Stimulated activated CD4-positive, alpha-beta T cell treated with anti-CD3 and anti-CD28 coated beads, Interleukin-4, amount 100 ng/mL, for 1 hour (primary cell): ENCODE measurements around the gene PDIK1L.

Source experiments
- DNase-seq: peaks from one replicate; pipeline ENCODE4 v3.0.0-alpha.2; 2020

PDIK1L gene

DNA sequence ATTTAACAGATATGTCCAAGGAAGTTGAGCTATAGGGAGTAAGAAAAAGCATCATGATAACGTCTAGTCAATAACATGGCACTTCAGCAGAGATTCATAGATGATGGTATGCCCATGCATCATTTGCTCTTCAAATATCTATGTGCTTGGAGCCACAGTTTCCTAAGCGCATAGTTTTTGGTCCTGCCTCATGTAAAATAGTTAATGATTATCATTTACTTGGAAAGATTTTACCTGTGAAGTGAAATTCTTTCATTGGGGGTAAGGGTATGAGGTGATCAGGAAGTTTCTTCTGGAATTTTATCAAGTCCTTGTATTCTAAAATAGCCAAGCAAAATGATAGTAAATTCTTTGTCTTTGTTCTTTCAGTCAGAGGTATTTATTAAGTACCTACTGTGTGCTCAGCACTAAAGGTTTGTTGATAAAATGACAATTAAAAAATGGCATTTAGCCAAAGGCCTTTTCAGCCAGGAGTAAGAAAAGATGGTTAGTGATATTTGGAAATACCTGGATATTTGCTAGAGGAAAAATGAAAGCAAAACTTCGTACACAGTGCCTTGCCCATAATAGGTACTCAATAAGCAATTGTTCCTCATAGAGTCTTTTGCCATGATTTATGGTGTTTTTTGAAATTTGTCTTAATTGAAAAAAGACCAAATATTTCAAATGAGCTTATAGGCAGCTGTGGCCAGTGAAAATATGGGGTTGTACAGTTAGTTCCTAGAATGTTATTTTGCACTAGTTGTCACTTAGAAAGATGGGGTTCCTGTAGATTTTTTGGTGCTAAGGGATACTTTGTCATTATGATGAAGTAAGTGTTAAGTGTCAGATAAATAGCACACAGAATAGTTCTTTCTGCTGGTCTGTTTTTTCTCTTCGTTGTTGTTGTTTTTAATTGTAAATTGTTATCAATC is 13.1 kb downstream of the PDIK1L start:
- no peak for DNase-seq

DNA sequence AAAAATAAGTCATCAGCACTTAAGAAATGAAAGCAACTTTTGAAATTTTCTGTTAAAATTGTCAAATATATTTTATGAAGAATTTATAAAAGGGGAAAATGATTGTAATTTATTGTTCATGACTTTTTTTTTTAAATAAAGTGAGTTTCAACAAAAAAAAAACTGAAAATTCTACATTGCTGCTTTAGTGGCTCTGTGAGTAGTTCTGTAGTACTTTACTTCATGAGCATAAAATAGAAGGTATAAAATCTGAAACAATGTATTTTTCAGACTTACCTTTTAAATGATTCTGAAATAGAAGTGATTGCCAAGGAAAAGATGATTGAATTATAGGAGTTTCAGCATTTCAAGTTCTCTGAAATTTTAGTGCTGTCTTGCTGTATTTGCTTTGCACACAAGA is 13.8 kb downstream of the PDIK1L start:
- DNase-seq = no peak

DNA sequence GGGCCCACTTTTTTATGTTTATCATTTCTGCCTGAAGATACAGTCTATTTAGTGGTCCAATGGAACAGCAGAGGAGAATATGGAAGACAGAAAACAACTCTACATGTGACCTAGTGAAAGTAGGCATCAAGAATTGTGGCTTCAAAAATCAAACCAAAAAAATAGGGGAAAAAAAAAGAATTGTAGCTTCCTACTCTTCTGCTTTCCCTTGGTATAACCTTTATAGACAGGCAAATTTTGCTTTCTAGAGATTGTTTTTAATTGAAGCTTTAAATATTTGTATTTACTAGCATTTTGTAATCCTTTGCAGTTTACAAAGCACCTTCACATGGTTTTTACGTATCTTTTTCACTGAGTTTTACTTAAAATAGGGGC is 14.3 kb downstream of the PDIK1L start:
- no peak for DNase-seq

DNA sequence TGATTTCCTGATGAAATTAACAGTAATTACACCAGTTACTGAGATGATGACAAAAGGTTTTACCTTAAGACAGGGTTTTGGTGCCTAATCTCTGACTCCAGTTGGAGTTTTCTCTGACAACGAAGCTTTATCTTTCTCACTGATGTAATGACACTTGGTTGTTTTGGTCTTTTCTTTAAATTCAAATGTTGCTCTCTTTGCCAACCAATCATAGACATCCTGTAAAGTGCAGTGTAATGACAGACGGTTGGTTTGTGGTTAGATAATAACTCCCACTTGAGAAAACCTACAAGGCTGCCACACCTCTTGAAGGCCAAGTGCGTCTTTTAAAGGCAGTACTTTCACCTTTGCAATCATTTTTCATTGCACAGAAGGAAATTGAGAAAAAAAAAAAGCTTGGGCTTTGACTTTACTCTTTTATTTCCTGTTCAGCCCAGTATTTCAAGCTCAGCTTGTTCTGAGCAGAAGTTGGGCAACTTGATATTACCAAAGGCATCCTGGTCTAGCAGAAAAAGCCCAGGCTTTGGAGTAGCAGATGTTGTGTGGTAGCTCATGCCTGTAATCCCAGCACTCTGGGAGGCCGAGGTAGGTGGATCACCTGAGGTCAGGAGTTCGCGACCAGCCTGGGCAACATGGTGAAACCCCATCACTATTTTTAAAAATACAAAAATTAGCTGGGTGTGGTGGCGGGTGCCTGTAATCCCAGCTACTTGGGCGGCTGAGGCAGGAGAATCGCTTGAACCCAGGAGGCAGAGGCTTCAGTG is 14.9 kb downstream of the PDIK1L start:
- peak; percentile 21 for DNase-seq

DNA sequence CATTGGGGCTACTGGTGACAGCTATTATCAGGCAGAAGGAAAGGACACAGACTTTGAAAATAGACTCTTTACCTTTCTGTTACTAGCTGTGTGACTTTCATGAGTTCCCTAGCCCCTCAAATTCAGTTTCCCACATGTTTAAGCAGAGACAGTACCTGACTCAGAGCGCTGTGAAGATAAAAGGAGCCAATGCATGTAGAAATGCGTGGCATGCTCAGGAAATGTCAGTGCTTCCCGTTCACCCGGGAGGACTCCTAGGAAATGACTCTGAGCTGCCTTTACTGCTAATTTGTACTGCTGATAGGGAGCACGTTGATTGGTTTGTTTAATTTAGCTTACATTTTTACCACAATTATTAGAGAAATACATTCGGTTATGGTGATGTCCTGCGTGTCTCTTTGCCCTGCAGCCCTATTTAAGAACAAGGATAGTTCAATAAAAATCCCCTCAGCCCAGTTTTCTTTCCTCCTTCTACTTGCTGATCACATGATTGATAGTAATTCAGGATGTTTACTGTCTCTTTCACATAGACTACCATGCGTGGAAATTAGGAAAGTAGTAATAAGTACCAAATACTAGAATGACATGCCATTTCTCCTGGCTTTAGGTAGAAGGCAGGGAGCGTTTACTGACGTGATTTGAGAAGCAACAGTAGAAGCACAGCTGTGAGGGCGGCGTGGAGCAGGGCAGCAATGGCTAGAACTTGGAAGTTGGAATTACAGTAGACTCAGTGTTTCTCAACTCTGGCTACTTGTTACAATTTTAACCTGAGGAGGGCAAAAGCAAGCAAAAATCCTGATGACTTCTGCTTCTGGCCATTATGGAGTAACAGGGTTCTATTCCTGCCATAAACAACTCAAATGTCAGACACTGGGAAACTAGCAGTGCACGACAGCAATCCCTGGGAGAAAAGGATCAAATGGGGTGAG is 15.9 kb downstream of the PDIK1L start:
- no peak for DNase-seq

DNA sequence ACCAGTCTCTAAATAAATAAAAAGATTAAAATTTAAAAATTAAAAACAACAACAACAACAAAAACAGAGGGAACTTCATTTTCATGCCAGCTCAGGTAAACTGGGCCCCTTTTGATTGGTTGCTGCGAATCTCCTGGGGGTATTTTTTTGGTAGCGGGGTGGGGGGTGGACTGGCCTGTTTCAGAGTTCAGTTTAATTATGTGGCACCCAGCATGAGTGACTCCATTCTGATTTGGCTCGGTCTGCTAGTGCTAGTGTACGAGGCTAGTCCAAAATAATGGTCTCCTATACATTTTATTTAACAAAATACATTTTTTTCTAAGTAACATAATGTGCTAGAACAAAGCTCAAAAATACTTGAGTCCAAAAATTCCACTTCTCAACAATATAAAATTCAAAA is 18.2 kb downstream of the PDIK1L start:
- no peak for DNase-seq

DNA sequence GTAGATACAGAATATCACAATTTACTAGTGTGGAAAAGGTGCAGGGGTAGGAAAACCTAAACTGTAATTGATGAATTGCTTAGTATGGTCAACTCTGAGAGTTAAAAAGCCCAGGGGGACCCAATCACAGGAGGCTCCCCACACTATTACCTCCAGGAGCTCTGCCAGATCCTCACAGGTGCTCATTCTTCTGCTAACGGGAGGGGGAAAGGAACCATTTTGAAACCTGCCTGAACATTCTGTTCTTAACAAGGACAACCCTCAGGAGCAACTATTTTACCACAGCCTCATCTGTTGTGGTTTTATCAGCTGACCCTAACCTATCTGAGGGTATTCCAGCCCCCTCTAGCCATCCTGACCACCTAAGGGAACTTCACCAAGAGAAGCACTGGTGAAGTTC is 19.1 kb downstream of the PDIK1L start:
- no peak for DNase-seq

DNA sequence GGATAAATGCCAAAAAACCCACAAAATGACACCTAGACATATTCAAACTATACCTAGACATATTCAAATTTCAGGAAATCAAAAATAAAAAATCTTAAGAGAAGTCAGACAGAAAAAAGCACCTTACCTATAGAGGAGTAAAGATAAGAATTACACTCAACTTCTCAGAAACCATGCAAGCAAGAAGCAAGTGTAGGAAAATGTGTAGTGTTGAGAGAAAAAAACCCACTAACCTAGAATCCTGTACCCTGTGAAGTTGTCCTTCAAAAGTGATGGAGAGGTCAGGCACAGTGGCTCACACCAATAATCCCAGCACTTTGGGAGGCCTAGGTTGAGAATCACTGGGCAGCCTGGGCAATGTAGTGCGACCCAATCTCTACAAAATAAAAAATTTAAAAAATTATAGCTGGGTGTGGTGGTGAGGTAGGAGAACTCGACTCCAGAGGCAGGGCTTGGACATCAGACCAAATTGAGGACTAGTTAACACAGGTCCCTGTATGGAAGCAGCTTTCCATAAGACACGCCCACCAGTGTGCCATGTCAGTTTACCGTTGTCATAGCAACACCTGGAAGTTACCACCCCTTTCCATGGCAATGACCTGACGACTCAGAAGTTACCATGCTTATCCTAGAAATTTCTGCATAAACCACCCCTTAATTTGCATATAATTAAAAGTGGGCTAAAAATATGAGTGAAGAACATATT is 20.7 kb downstream of the PDIK1L start:
- no peak for DNase-seq

DNA sequence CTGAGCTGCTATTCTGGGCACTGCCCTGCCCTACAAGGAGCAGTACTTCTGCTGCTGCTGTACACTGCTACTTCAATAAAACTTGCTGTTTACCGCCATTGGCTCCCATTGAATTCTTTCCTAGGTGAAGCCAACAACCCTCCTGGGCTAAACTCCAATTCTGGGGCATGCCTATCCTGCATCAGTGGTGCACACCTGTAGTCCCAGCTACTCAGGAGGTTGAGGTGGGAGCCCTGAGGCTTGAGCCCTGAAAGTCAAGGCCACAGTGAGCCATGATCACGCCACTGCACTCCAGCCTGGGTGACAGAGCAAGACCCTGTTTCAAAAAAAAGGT is 21.2 kb downstream of the PDIK1L start:
- no peak for DNase-seq

DNA sequence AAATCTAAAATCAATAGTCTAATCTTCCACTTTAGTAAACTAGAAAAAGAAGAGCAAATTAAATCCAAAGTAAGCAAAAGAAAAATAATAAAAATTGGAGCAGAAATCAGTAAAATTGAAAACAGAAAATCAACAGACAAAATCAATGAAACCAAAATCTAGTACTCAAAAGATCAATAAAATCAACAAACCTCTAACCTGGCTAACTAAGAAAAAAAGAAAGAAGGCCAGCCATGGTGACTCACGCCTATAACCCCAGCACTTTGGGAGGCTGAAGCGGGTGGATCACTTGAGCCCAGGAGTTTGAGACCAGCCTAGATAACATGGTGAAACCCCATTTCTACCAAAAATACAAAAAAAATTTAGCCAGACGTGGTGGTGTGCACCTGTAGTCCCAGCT is 22.8 kb downstream of the PDIK1L start:
- DNase-seq = no peak

DNA sequence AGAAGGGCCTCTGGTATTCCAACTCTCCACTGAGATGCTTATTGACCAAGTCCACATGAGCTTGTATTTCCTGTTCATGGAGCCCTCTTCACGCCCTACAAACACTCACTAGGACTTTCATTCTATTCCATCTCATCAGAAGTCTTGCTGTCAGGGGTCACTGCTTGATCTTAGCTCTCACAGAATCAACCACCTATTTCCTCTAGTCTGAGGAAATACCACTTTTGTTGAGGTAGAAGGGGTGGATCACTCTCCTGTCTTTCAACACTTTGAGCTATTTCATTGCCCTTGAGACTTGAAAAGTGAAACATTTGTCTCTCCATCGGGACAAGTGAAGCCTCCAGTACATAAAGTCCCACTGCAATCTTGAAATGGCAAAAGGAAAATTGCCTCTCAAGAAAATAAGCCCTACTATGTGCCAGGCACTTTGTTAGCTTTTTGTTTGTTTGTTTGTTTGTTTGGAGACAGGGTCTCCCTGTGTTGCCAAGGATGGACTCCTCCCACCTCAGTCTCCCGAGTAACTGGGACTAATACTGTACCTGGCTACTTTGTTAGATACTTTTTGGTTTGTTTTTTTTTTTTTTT is 27.4 kb downstream of the PDIK1L start:
- DNase-seq = no peak

DNA sequence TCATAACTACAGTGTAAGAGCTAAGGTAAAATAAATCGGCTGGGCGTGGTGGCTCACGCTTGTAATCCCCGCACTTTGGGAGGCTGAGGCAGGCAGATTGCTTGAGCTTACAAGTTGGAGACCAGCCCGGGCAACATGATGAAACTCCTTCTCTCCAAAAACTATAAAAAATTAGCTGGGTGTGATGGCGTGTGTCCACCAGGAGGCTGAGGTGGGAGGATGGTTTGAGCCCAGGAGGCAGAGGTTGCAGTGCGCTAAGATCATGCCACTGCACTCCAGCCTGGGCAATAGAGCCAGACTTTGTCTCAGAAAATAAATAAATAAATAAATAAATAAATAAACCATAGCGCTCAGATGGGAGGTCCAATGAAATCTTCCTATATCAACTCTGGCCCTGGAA is 30.5 kb downstream of the PDIK1L start:
- no peak for DNase-seq

DNA sequence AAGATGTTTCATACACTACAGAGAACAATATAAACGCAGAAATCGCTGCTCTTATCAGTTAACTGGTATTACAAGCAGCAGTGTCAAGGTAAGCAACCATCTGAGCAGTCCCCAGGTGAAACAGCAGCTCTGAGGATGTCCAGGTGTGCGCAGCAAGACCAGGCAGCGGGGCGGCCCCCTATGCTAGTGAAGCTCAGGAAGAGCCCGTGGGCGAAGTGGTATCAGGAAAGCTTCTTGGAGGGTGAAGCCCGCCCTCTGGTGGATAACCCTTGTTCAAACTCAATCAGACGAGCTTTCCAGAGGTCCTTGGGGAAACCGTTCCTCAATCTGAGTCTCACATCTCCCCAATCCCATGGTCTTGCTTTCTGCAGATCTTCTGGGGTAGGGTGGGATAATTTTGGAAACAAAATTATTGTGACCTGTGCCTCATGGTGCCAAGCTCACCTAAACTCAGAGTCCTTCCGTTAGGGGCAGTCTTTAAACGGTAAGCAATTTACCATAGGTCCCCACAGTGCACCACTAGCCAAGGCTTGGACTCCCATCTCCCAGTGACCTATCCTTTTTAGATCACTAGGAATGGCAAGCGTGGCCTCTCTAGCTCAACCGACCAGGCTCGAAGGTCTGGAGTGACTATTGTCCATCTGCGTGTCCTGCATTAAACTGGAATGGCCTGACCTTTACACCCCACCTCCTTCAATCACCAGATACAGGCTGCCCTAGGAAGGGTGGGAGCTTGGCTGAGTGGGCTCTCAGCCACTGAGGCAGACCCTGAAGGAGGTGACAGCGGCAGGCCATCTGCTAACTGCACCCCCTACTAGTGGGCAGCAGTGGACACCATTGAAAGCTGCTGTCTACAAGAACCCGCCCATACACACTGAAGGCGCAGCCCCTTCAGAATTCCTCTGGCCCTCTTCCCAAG is 33.7 kb downstream of the PDIK1L start:
- DNase-seq = peak; percentile 64

DNA sequence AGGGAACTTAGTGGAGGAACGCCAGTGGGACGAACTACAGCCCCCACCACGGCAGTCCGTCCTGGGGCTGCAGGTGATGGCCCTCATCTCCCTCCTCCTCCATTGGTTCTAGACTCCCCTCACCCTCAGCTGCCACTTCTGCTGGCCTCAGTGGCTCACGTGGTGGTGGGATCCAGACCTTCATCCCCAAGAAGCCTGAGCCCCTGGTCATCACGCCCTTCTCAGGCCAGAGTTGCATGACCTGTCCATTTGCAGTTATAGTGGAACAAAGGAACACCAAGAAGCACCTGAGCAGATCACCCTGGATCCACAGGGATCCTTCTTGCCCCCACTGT is 34.3 kb downstream of the PDIK1L start:
- DNase-seq = no peak

DNA sequence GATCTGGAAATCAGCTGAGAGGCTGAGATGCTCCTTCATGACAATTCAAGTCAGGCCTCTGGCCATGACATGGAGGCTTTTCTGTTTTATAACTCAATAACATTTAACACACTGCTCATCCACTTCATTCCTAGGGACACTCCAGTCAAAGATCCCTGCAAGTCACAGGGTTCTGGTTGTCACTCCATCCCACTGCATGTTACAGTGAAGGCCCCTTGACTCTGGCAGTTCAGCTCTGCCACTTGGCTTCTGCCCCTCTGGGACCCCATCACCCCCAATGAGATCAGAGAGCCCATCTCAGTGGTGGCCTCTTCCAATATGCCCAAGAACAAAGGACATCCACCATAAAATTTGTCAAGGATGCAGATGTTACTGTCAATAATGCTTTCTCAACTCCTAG is 37.3 kb downstream of the PDIK1L start:
- no peak for DNase-seq

DNA sequence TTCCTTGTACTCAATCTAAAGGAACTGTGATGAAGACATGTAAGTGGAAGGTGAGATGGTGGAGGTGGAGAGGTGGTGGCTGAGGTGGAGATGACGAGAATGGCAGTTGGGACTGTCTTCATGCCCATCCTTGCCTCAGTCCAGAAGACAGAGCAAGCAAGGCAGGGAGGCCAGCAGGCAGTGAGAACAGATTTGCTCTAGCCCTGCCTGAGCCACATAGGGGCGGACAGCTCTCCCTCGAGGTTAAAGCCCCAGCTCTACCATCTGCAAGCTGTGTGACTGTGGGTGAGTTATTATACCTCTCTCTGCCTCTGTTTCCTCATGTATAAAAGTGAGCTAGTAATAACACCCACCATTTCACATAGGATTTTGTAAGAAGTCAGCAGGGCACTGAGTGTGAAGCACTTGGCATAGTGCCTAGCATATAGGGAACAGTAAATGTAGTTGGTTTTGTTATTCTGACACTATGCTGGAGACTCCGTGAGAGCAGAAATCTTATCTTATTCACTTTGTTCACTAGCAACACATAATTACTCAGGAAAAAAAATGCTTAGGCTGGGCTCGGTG is 42.4 kb downstream of the PDIK1L start:
- DNase-seq = no peak

DNA sequence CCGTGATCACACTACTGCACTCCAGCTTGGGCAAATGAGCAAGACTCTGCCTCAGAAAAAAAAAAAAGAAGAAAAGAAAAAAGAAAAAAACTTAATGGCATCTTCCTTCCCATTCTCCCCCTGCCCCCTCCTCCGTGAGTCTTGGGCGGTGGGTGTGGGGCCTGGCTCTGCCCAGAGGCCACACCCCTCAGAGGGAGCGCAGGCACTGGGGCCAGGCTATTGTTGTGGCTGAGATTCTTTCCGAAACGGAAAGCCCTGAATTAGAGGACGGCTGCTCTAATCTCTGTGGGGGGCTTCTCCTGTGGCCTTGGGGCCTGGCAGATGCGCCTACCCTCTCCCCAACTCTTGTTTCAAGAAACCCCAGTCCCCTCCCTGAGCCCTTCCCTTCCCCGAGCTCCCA is 43.1 kb downstream of the PDIK1L start:
- DNase-seq = no peak

DNA sequence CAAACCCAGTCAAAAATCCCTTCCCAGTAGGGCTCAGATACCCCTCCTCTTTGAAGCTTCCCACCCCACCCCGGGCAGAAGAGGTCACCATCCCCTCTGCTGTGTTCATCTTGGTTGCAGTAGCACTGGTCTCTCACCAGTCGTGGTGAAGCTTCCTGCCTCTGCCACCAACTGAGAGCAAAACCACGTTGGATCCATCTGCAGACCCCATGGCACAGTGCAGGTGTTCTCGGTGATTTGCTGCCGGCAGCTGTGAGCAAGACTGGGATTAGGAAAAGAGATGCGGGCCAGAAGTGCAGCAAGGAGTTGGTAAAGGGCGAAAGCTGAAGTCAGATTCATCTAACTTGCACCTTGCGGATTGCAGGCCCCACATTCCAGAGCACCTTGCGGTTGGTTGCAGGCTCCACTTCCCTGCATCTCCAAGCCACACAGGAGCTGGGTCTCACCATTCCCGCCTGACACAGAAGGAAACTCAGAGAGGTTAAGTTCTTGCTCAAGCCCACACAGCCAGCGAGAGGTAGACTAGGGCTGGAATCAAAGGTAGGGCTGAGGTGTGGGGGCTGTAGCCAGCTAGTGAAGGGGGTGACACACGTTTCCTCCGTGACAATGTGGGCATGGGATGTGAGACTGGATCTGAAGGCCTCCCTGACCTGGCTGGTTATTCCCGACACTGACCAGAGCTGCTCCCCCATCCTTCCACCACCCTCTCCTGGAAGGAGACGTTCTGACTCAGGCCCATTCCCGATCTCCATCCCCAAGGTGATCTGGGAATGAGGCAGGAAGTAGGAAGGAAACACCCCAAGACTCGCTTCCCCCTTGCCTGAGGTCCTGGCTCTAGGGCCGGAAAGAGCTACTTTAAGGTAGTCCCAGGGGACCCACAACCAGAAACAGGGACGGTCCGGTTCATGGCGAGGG is 44.0 kb downstream of the PDIK1L start:
- DNase-seq = no peak

DNA sequence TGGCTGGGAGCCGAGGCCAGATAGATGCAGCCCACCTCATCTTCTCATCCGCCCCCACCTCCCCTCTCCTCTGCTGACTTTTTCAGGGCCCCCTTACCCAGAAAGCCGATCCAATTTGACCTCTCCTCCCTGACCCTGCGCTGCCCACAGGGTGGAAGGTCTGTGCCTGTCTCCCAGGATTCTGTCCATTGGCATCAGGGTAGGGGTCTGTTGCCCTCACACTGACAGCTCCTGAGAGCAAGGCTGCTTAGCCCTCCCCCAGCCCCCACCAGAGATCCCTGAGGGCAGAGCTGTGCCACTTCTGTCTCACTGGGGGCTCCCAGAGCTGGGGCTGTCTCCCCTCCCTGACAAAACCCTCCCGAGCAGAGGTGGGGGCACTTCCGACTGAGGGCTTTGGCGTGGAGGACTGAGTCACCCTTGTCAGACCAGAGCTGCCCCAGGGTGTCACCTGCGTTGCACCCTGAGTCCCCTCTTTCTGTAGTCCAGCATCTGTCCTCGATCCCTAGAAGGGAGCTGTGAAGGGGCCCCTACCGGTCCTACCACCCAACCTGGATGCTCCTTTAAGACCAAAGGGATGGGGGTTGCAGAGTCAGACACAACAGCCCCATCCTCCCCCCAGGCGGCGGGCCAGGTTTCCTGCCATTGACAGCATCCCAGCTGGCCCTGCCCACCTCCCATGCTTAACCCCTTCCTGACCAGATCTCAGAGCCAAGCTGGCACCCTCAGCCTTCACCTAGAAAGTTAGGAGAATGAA is 44.8 kb downstream of the PDIK1L start:
- DNase-seq = no peak
